Testis (tissue), 2 donors: ENCODE results near the gene FAM131A.

ENCODE experiments used
- CTCF ChIP-seq, 3 experiments: fragments of 450-650 bp in 2 of 3; fragments of 200-600 bp in 1 of 3; sonication (generic) in 1 of 3; IDR thresholded peaks; one replicate each; pipeline ENCODE4 v1.5.1; 2016 to 2019; ENCODE audit warnings: antibody characterized with exemption in 3 of 3, mild to moderate bottlenecking in 2 of 3, moderate library complexity in 1 of 3
- POLR2A ChIP-seq: fragments of 450-650 bp; IDR thresholded peaks from one replicate; pipeline ENCODE4 v1.6.1; 2017; ENCODE audit warnings: antibody characterized with exemption, mild to moderate bottlenecking, moderate library complexity

GRCh38 chr3:184351511-184352148 is 14.2 kb downstream of the FAM131A start:
- no peak for TF ChIP-seq POLR2A
- TF ChIP-seq CTCF (IDR thresholded peaks at IDR 0.05): no peak
